Activated naive CD4-positive, alpha-beta T cell (primary cell): ENCODE data around the gene MYLIP.

Experiments
- DNase-seq, 4 experiments: peaks; one replicate each; lab custom pipeline; 2025; lab: John Stamatoyannopoulos, UW

Gene MYLIP

GRCh38 chr6:16128759-16129622, at the start of gene MYLIP:
MYLIP (plus strand) TSS chr6:16129086; CDS start chr6:16129323, 237 bp downstream.
- DNase-seq, result peak; percentile 92 to 98 (median 98)

DNA sequence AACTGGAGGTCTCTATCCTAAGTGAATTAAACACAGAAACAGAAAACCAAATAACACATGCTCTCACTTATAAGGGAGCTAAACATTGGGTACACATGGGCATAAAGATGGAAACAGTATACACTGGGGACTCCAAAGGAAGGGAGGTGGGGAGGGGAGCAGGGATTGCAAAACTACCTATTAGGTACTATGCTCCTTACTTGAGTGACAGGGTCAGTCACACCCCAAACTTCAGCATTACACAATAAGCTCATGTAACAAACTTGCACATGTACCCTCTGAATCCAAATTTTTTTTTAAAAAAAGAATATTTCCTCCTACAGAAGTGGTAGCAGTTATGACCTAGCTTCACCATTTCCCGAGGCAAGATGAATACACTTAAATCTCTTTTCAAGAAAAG, 49.5 kb upstream of the MYLIP start:
- DNase-seq, result no peak

DNA sequence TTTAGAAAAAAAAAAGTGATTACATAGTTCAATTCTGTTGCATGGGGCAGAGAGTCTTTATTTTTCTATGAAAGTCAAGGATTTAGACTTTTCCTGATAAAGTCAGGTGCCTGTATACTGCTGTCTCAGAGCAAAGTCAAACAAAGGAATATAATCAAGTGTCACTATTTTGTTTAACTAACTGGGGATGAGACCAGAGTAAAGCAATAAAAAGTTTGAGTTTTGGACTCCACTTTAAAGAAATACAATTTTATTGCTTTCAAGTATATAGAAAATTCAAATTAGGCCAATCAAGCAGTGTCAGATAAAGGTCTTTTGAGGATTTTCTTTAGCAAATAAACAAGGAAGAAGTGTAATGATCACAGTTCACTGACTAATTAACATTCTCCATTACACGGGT, 48.7 kb upstream of the MYLIP start:
- DNase-seq, result no peak

GRCh38 chr6:16081326-16081725, 47.6 kb upstream of the MYLIP start:
- no peak for DNase-seq

DNA sequence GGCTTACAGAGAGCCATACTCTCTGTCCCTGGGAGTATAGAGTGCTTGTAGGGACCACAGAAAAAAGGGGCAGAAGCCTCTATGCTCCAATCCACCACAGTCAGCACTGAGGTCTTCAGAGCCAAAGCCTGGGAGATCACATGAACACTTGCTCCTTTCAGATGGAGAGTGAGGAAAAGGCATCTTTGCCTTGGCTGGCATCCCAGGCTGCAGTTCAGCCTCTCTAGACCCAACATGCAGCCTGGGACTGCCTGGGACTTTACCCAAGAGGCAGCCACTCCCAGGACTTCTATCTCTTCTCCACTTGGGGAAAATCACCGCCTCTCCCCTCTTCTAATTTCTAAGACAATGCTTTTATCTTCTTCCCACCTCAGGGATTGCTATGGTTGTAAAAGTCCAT, 46.5 kb upstream of the MYLIP start:
- no peak for DNase-seq

GRCh38 chr6:16086965-16087364, 41.9 kb upstream of the MYLIP start:
- no peak for DNase-seq

- no peak for DNase-seq
Observed at GRCh38 chr6:16087386-16087785, 41.5 kb upstream of the MYLIP start.

GRCh38 chr6:16088409-16088808, 40.5 kb upstream of the MYLIP start:
- DNase-seq, result no peak

DNA sequence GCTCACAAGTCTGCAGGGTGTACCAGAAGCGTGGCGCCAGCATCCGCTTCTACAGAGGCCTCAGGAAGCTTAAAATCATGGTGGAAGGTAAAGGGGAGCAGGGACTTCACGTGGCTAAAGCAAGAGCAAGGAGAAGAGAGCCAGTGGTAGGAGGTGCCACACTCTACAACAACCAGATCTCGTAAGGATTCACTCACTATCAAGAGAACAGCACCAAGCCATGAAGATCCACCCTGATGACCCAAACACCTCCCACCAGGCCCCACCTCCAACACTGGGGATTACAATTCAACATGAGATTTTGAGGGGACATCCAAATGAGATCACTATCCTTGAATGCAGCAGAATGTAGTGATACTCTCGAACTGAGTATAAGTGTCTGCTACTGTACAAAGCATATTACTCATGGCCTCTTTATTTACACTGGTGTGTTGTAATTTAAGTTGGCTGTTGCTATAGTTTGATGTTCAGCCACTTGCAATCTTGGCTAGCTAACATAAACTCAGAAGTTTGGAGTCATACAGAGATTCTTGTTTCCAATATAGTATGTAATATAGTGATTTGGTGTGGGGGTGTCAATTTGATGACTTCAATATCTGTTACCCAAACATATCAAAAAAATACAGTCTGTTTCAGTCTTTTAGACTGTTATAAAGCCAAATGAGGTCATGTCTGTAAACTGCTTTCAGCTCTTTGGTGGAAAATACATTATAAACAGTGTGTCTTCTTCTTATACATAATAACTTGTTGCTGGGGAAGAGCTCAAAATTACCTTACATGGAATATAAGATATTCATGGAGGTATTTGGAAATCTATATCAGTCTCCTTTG, 39.4 kb upstream of the MYLIP start:
- DNase-seq, result no peak

DNA sequence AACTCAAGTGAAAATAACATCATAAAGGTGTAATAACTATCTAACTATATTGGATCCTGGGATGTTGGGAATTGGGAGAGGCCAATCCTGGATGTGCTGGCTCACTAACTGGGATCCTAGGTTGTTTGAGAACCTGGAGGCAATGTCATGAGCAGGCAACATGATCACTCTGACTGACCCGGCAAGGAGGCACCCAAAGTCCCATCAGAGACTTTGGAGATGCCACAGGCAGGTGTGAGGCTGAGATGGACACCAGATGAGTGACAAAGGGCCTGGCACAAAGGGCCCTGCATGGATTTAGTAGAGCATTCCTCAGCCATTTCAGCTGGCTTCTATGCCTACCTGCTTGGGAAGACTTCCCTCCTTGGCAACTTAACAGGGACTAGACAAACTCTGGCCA, 38.4 kb upstream of the MYLIP start:
- no peak for DNase-seq

GRCh38 chr6:16090920-16091319, 38.0 kb upstream of the MYLIP start:
- no peak for DNase-seq

DNA sequence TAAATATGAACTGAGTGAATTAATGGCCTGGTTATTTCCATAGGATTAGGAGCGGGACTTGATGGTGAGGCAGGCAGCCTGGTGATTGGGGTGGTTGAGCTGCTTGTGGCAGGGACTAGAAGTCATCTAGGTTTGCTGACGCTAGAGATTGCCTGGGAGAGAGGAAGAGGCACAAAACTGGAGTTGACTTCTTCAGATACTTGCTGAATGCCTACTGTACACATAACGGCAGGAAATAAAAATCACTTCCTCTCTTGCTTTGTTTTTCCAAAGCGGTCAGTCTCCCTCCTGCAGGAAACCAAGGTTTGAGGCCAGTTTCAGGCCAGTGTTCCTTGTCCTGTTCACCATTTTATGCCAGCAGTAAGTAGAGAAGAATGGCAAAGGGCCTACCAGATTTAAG, 36.7 kb upstream of the MYLIP start:
- no peak for DNase-seq

DNA sequence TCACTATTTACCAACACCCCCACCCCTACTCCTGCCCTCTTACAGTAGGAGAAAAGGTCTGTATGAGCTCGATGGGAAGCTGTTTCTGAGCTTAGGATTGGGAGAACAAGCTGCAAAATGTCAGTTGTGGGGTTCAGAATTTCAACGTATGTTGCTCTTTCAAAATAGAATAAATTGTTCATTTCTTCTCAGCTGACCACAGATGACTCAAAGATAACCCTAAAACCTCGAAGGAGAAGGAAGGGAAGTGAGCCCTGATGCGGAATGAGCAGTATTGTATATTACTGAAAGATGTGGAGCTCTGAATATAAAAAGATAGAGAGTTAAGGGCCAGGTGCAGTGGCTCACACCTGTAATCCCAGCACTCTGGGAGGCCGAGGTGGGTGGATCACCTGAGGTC, 35.9 kb upstream of the MYLIP start:
- no peak for DNase-seq

DNA sequence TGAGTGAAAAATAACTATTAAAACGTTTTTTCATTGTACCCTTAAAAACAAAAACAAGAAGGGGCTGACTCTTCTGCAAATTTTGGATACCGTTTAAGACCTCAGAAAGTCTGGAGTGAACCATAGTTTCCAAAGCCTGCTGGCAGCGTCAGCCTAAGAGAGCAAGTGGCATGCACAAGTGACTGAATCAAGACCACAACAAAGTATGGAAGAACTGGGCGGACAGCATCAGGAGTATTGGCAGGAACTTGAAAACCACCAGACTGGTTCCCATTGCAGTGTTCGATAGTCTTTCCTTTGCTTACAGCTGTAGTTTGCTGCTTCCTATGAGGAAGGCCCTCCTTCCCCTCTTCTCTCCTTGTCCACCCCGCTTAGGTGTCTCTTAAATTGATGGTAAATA, 33.7 kb upstream of the MYLIP start:
- DNase-seq, result no peak

DNA sequence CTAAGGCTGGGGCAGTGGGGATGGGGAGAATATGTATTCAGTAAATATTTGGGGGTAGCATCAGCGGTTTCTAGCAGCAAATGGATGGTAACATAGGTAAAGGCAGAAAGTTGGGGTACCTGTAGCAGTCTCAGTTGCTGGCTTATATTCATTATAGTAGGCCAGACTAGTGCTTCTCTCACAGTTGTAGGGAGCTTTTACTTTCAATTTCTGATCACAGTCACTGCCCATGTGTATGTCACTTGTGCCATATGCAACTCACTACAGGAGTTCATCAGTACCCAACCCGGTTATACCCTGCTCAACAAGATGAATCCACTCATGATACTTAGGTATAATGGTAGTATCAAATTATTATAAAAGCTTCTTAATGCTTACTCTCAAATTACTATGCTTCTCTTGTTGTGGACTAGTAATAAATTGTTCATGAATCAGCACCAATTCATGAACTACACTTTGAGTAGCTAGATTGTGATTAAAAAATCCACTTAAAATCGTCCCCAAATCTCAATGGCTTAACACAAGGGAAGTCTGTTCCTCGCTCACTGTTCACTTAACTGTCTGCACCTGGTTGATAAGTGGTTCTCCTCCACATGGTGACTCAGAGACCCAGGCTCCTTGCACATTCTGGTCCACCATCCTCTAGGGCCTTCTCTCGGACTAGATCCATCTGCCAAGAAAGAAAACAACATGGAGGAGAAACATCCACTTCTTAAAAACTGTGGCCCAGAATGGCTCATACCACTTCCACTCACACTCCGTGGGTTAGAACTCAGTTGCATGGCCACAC, 31.3 kb upstream of the MYLIP start:
- no peak for DNase-seq

DNA sequence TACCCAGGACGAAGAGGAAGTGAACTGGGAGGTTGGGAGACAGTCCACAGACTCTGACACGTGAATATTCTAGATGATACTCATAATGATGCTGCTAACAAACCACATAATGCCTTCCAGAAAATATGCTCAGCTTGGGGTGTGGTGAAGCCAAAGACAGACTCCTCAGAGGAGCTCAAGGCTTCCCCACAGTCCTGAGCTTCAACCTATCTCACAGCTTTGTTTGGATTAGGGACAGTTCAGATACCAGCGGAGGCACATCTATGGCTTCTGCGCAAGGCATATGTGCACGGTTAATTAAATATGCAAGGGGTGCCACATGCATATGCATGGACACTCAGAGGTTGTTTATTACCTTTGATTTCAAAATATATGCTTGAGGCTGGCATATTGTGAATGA, 30.7 kb upstream of the MYLIP start:
- no peak for DNase-seq

DNA sequence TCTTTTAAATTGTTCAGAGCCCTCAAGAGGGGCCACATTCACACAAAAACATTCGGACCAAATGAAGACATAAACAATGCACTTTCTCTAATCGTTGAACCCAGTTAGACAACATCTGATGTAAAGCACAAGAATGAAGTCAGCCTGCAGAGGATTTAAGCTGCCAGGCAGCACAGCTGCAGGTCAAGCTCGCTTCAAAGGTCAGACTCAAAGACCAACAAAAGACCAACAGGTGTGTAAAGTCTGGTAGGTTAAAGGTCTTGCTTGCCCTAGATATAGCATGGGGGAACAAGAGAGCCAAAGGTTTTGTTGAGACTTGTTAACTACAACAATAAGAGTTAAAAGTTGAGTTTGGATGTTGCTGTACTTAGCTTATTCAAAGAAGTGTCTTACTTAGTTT, 26.7 kb upstream of the MYLIP start:
- no peak for DNase-seq

DNA sequence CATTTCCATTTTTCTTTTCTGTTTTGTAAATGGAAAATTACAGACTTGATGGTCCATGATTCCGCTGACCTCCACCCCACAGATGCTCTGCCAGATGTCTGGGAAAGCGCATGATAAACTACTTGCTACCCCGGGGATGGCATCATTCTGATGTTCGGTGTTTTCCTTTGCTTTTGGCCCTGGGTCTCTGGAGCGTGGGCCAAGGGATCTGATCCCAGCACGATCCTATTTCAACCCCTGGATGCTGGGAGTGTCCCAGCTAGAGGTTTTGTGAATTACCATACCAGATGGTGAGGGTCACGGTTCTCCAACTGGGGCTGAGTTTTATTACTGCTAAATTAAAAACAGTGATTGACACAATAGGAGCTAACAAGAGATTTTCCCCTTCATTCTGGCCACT, 25.2 kb upstream of the MYLIP start:
- DNase-seq, result no peak

GRCh38 chr6:16104624-16105433, 24.1 kb upstream of the MYLIP start:
- no peak for DNase-seq

GRCh38 chr6:16105854-16106253, 23.0 kb upstream of the MYLIP start:
- no peak for DNase-seq

DNA sequence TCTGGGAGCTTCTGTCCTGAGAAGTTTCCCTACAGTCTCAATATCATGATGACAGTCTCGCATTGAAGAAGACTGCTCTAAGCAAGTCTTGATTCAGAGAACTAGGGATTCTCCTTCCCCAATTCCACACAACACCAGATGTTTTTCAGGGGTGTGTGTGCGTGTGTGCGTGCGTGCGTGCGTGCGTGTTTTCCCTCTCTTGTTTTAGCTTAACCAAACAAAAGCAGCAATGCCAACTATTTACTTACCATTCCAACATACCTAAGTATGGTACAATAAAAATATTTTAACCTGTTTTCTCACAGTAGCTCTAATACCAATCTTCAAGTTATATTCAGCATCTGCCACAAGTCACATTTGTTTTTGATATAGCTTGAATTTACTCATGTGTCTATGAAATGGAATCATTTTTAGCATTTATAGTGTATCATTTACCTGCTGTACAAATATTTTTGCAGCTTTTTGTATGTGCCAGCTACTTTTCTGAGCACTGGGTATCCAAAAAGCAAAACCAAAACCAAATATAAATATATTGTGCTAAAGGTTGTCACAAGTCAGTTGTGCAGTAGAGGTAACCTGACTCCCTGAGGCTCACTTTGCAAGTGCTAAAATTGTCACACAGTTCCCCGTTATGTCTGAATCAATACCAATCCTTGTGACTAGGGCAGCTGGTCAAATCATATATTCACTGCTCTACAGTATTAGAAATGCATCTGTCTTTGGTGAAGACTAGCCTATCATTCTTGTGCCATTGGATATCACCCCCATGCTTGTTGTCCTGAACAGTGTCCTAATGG, 21.7 kb upstream of the MYLIP start:
- no peak for DNase-seq
